Right lobe of liver (tissue), 6 donors: ENCODE measurements around the gene SLC39A11. TPM values are rescaled to one million over a fixed set of nuclear protein-coding genes. Genes with fewer than 3 reads are reported as not detected.
"Not testable (repeated sequence)": the region's sequence is repeated elsewhere in the genome, so short reads cannot be mapped to it uniquely, and the experiment has no call there.

Experiments
- ATAC-seq, 4 donors: fragments of 200-7000 bp; cut with Tn5 transposase; one replicate each; pipeline ENCODE4 v1.9.1; 2020; ENCODE audit warnings: mild to moderate bottlenecking in 4 of 4, moderate library complexity in 4 of 4
- DNase-seq, 3 donors: peaks; one replicate each; pipeline ENCODE4 v3.0.0-alpha.2; 2020
- H3K27ac ChIP-seq, 3 donors: fragments of 200-600 bp; one replicate each; pipeline ENCODE4 v1.8.0; 2022
- H3K27me3 ChIP-seq, 2 donors: fragments of 200-600 bp; one replicate each; pipeline ENCODE4 v1.8.0; 2022
- H3K36me3 ChIP-seq, 4 donors: fragments of 200-600 bp; sonication (generic) in 1 of 4; one replicate each; pipeline versions ENCODE4 v1.5.1 to v1.8.0; 2017 to 2022; ENCODE audit warnings: control low read depth in 1 of 4
- H3K4me1 ChIP-seq, 4 donors: fragments of 200-600 bp; sonication (generic) in 1 of 4; one replicate each; pipeline versions ENCODE4 v1.5.1 to v1.8.0; 2017 to 2022; ENCODE audit warnings: control low read depth in 1 of 4
- H3K4me3 ChIP-seq, 3 donors: fragments of 200-600 bp; one replicate each; pipeline ENCODE4 v1.8.0; 2022
- H3K9me3 ChIP-seq, 4 donors: fragments of 200-600 bp; sonication (generic) in 1 of 4; one replicate each; pipeline versions ENCODE4 v1.5.1 to v1.8.0; 2017 to 2022; ENCODE audit warnings: control low read depth in 1 of 4
- POLR2A ChIP-seq: fragments of 450-650 bp; IDR thresholded peaks from one replicate; pipeline ENCODE4 v1.6.1; 2017; ENCODE audit warnings: antibody characterized with exemption, mild to moderate bottlenecking
- WGBS: methylation state at CpG from one replicate; pipeline ENCODE4 v1.1.6; 2018; ENCODE audit warnings: low coverage, low lambda C conversion rate; ENCODE audit not compliant: insufficient coverage; ENCODE audit errors: missing lambda C conversion rate; 5-methylcytosine and 5-hydroxymethylcytosine counted together
- intact Hi-C, 2 donors: fragments of 100-400 bp; cut with DNase I; formaldehyde crosslinking; loops; one replicate each; pipeline versions ENCODE4 v1.11.2 to v1.14.1; 2022
- total RNA-seq, 6 experiments: library from RNA; depleted of rRNA in 2 of 6; stranded (reverse); fragments of >200 nt in 2 of 6; fragmentation: NEBNext Ultra II Directional in 3 of 6; extraction: Animal tissue kit (Norgen Biotek cat#: 25700) in 3 of 6; gene quantifications; one replicate each; pipeline versions ENCODE4 v1.1.0 to v1.2.4, GENCODE V29; 2016 to 2023
- TF ChIP-seq, protein P1 (sequence below), 4 donors: fragments of 200-600 bp in 3 of 4; fragments of 450-650 bp in 1 of 4; IDR thresholded peaks; one replicate each; pipeline versions ENCODE4 v1.5.1 to v1.8.0; 2016 to 2022; ENCODE audit warnings: antibody characterized with exemption in 4 of 4, mild to moderate bottlenecking in 2 of 4
- donor health status: DM: no; HTN: yes; CAD: no.
- donor health status: DM: no; HTN: no; CAD: no.
- donor health status: DM: no; HTN: no; CAD: no.
- donor health status: DM: no; HTN: yes; CAD: no.
- donor health status: DM: no; HTN: yes; CAD: no.

The SLC39A11 gene
- total RNA-seq, 6 experiments from 2014 or later: 25.4 to 49.6 (median 39.3) TPM

DNA sequence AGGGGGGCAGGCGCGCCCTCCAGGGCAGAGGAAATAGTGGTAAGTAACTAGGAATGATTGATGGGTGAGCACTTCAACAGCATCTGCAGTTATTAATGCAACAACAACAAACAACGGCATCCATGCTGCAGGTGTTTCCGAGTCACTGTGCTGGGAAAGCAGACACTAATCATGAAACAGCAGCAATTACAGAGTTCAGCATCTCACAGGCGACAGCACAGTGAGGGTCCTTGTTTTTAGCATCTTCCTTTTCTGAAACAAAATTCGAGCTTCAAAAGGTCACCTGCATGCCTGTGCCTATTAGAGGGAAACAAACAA is 191.9 kb downstream of the SLC39A11 start:
- no peak for DNase-seq
- TF ChIP-seq, protein P1, sequence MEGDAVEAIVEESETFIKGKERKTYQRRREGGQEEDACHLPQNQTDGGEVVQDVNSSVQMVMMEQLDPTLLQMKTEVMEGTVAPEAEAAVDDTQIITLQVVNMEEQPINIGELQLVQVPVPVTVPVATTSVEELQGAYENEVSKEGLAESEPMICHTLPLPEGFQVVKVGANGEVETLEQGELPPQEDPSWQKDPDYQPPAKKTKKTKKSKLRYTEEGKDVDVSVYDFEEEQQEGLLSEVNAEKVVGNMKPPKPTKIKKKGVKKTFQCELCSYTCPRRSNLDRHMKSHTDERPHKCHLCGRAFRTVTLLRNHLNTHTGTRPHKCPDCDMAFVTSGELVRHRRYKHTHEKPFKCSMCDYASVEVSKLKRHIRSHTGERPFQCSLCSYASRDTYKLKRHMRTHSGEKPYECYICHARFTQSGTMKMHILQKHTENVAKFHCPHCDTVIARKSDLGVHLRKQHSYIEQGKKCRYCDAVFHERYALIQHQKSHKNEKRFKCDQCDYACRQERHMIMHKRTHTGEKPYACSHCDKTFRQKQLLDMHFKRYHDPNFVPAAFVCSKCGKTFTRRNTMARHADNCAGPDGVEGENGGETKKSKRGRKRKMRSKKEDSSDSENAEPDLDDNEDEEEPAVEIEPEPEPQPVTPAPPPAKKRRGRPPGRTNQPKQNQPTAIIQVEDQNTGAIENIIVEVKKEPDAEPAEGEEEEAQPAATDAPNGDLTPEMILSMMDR (IDR thresholded peaks at IDR 0.05): no peak
- TF ChIP-seq POLR2A: no peak
- Histone ChIP-seq H3K4me1 (no peaks in the 10 kb centered on the region), H3K36me3 (no peaks in the 10 kb centered on the region), H3K27ac (no peak overlapping the region), H3K9me3 (no peaks in the 10 kb centered on the region), H3K4me3 (no peak overlapping the region), H3K27me3 (no peaks in the 10 kb centered on the region)
- intact Hi-C loops: no loop called here
- no peak for ATAC-seq
- WGBS: 60% methylated on average over 4 of the region's 6 CpGs

- ATAC-seq (no peak), DNase-seq (no peak)
- Histone ChIP-seq H3K36me3 (no peaks in the 10 kb centered on the region), H3K4me1 (no peaks in the 10 kb centered on the region), H3K9me3 (no peaks in the 10 kb centered on the region), H3K4me3 (no peak overlapping the region), H3K27ac (no peak overlapping the region), H3K27me3 (no peaks in the 10 kb centered on the region)
- TF ChIP-seq, protein P1 (IDR thresholded peaks at IDR 0.05): no peak
- TF ChIP-seq POLR2A: no peak
- intact Hi-C loops: no loop called here
- WGBS: 90% methylated on average over 5 of the region's 9 CpGs
Measured at GRCh38 chr17:72898725-72899124, 193.8 kb downstream of the SLC39A11 start.

- ATAC-seq, H3K9me3 ChIP-seq, H3K27ac ChIP-seq, intact Hi-C loops, H3K36me3 ChIP-seq, H3K4me3 ChIP-seq, H3K4me1 ChIP-seq, DNase-seq, H3K27me3 ChIP-seq: not testable (repeated sequence)
- WGBS: 87% methylated on average over 5 of the region's 7 CpGs
Measured at GRCh38 chr17:72896288-72896687, 196.2 kb downstream of the SLC39A11 start.

- intact Hi-C loops: no loop called here
- Histone ChIP-seq H3K4me3 (no peak overlapping the region), H3K27me3 (no peaks in the 10 kb centered on the region), H3K27ac (no peak overlapping the region), H3K9me3 (no peaks in the 10 kb centered on the region), H3K4me1 (no peaks in the 10 kb centered on the region), H3K36me3 (no peaks in the 10 kb centered on the region)
- DNase-seq: no peak
- WGBS: 90% methylated on average over 2 of the region's 2 CpGs
- no peak for TF ChIP-seq POLR2A
- TF ChIP-seq, protein P1 (IDR thresholded peaks at IDR 0.05): no peak
- ATAC-seq: no peak
Measured at GRCh38 chr17:72891627-72892026, 200.9 kb downstream of the SLC39A11 start.

DNA sequence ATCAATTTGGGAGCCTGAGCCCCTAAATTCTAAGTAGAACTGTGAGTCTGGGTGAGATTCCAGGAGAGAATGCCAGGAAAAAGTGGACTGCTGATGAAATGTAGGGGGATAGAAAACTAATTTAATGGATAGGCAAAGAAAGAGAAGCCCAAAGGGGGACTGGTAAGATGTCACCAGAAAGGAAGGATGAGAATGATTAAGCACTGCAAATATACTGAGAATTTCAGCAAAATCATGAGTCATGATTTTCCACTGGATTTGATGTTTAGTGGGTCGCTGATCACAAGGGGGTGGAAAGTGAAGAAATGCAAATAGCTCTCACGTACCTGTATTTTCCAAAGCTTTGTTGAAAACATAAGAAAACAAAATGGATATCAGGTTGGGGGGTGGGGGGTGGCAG is 201.8 kb downstream of the SLC39A11 start:
- Histone ChIP-seq H3K27me3 (no peaks in the 10 kb centered on the region), H3K4me3 (no peak overlapping the region), H3K27ac (no peak overlapping the region), H3K36me3 (no peaks in the 10 kb centered on the region), H3K4me1 (no peaks in the 10 kb centered on the region), H3K9me3 (no peaks in the 10 kb centered on the region)
- no peak for TF ChIP-seq POLR2A
- TF ChIP-seq, protein P1 (IDR thresholded peaks at IDR 0.05): no peak
- WGBS: 89% methylated on average over 2 of the region's 2 CpGs
- intact Hi-C loops: no loop called here
- ATAC-seq (no peak), DNase-seq (no peak)
